Esophagus squamous epithelium (tissue), 5 donors: ENCODE results near the gene MYH14. TPM values are rescaled to one million over a fixed set of nuclear protein-coding genes. Genes with fewer than 3 reads are reported as not detected.

Experiments used
- DNase-seq: peaks from one replicate; lab custom pipeline; 2025; lab: John Stamatoyannopoulos, UW
- H3K27ac ChIP-seq, 4 donors: fragments of 200-600 bp; sonication (generic); one replicate each; pipeline ENCODE4 v1.5.1; 2016 to 2019; ENCODE audit warnings: mild to moderate bottlenecking in 1 of 4
- H3K27me3 ChIP-seq, 4 donors: fragments of 200-600 bp; sonication (generic); 1 replicate in 3 of 4; 2 replicates in 1 of 4; pipeline versions ENCODE4 v1.5.1 to v1.6.0; 2017 to 2021; ENCODE audit warnings: antibody characterized with exemption in 1 of 4
- H3K36me3 ChIP-seq, 3 donors: fragments of 200-600 bp; sonication (generic); one replicate each; pipeline ENCODE4 v1.5.1; 2016 to 2019
- H3K4me1 ChIP-seq, 3 donors: fragments of 200-600 bp; sonication (generic); one replicate each; pipeline ENCODE4 v1.5.1; 2017 to 2019
- H3K4me3 ChIP-seq, 4 donors: fragments of 200-600 bp; sonication (generic); 1 replicate in 3 of 4; 2 replicates in 1 of 4; pipeline ENCODE4 v1.5.1; 2016 to 2019; ENCODE audit warnings: mild to moderate bottlenecking in 2 of 4, moderate library complexity in 1 of 4
- H3K9me3 ChIP-seq, 3 donors: fragments of 200-600 bp; sonication (generic); one replicate each; pipeline ENCODE4 v1.5.1; 2016 to 2019
- POLR2A ChIP-seq, 4 donors: fragments of 450-650 bp; IDR thresholded peaks; one replicate each; pipeline ENCODE4 v1.6.1; 2017; ENCODE audit warnings: antibody characterized with exemption in 4 of 4, mild to moderate bottlenecking in 4 of 4, moderate library complexity in 3 of 4
- WGBS, 2 donors: methylation state at CpG; one replicate each; pipeline ENCODE4 v1.1.5; 2018; 5-methylcytosine and 5-hydroxymethylcytosine counted together
- intact Hi-C: fragments of 100-400 bp; cut with DNase I; formaldehyde crosslinking; loops from one replicate; pipeline ENCODE4 v1.15.0; 2022
- total RNA-seq, 4 donors: library from RNA; depleted of rRNA; stranded (reverse); fragments of >200 nt; gene quantifications; one replicate each; pipeline ENCODE4 v1.1.0, GENCODE V29; 2016
- TF ChIP-seq, protein P1 (sequence below), 6 experiments: fragments of 450-650 bp in 4 of 6; fragments of 200-600 bp in 2 of 6; sonication (generic) in 2 of 6; IDR thresholded peaks; one replicate each; pipeline ENCODE4 v1.5.1; 2016 to 2019; ENCODE audit warnings: antibody characterized with exemption in 6 of 6, mild to moderate bottlenecking in 4 of 6, moderate library complexity in 4 of 6
- donor health status: DM: yes; HTN: yes; CAD: no.

Gene MYH14
- total RNA-seq, 4 donors from 2014 or later: 31.1 to 141 (median 39.0) TPM

DNA sequence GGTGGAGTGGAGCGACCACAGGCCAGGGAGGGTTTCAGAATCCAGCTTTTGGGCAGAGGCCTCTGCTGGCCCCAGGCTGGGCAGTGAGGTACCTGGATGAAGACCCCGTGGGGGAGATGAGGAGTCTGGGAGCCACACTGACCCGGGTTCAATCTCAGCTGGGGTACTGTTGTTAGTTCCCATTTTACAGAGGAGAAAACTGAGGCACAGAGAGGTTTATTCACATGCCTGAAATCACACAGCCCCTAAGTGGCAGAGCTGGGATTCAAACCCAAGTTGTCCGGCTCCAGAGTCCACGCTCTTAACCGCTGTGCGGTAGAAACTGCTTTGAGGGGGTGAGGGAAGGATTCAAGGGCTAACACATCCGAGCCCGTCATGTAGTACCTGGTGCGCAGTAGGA, 45.0 kb downstream of the MYH14 start:
- TF ChIP-seq, protein P1, sequence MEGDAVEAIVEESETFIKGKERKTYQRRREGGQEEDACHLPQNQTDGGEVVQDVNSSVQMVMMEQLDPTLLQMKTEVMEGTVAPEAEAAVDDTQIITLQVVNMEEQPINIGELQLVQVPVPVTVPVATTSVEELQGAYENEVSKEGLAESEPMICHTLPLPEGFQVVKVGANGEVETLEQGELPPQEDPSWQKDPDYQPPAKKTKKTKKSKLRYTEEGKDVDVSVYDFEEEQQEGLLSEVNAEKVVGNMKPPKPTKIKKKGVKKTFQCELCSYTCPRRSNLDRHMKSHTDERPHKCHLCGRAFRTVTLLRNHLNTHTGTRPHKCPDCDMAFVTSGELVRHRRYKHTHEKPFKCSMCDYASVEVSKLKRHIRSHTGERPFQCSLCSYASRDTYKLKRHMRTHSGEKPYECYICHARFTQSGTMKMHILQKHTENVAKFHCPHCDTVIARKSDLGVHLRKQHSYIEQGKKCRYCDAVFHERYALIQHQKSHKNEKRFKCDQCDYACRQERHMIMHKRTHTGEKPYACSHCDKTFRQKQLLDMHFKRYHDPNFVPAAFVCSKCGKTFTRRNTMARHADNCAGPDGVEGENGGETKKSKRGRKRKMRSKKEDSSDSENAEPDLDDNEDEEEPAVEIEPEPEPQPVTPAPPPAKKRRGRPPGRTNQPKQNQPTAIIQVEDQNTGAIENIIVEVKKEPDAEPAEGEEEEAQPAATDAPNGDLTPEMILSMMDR (IDR thresholded peaks at IDR 0.05): no peak
- TF ChIP-seq POLR2A (IDR thresholded peaks at IDR 0.05): no peak
- H3K9me3 ChIP-seq: peaks cover 0 to 14% (median 0%) of the 10 kb centered on the region in 3 donors
- H3K27ac ChIP-seq: no peak overlapping the region
- WGBS, 2 donors: 81 to 83% methylated on average over 9 to 10 of the region's 10 CpGs
- H3K27me3 ChIP-seq: peaks cover 0 to 16% (median 0%) of the 10 kb centered on the region in 4 donors
- intact Hi-C loops: no loop called here
- no peak overlapping the region for H3K4me3 ChIP-seq
- DNase-seq: no peak
- H3K36me3 ChIP-seq: peaks cover 0 to 47% (median 0%) of the 10 kb centered on the region in 3 donors
- no peaks in the 10 kb centered on the region for H3K4me1 ChIP-seq

- H3K27ac ChIP-seq: no peak overlapping the region
- H3K4me1 ChIP-seq: no peaks in the 10 kb centered on the region
- H3K27me3 ChIP-seq: peaks cover 0 to 16% (median 0%) of the 10 kb centered on the region in 4 donors
- H3K36me3 ChIP-seq: peaks cover 0 to 51% (median 0%) of the 10 kb centered on the region in 3 donors
- 87 to 91% methylated on average over 12 to 16 of the region's 19 CpGs for WGBS, 2 donors
- DNase-seq: no peak
- intact Hi-C loops: no loop called here
- peaks cover 0 to 18% (median 0%) of the 10 kb centered on the region in 3 donors for H3K9me3 ChIP-seq
- TF ChIP-seq, protein P1 (IDR thresholded peaks at IDR 0.05): no peak
- no peak for TF ChIP-seq POLR2A (IDR thresholded peaks at IDR 0.05)
- H3K4me3 ChIP-seq: no peak overlapping the region
Observed at GRCh38 chr19:50248826-50249225, 45.4 kb downstream of the MYH14 start.

DNA sequence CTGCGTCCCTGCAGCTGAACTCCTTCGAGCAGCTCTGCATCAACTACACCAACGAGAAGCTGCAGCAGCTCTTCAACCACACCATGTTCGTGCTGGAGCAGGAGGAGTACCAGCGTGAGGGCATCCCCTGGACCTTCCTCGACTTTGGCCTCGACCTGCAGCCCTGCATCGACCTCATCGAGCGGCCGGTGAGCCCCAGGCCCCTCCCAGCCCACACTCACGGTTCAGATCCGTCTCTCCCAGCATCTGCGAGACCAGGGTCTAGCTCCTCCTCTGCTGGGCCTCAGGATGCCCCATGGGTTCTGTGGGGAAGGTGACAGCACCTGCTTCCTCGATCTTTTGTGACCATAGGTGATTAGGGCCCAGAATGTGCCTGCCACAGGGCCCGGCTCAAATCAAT, 46.2 kb downstream of the MYH14 start:
- intact Hi-C loops: no loop called here
- no peak for TF ChIP-seq POLR2A (IDR thresholded peaks at IDR 0.05)
- TF ChIP-seq, protein P1 (IDR thresholded peaks at IDR 0.05): no peak
- peaks cover 0 to 58% (median 0%) of the 10 kb centered on the region in 3 donors for H3K36me3 ChIP-seq
- 65 to 69% methylated on average over 14 to 16 of the region's 16 CpGs for WGBS, 2 donors
- H3K27ac ChIP-seq: no peak overlapping the region
- DNase-seq: no peak
- peaks cover 0 to 16% (median 0%) of the 10 kb centered on the region in 4 donors for H3K27me3 ChIP-seq
- no peaks in the 10 kb centered on the region for H3K4me1 ChIP-seq
- H3K4me3 ChIP-seq: no peak overlapping the region
- peaks cover 0 to 19% (median 0%) of the 10 kb centered on the region in 3 donors for H3K9me3 ChIP-seq

- peaks cover 0 to 19% (median 0%) of the 10 kb centered on the region in 3 donors for H3K9me3 ChIP-seq
- no peak for TF ChIP-seq POLR2A (IDR thresholded peaks at IDR 0.05)
- TF ChIP-seq, protein P1 (IDR thresholded peaks at IDR 0.05): no peak
- H3K4me3 ChIP-seq: no peak overlapping the region
- peaks cover 0 to 64% (median 0%) of the 10 kb centered on the region in 3 donors for H3K36me3 ChIP-seq
- WGBS, 2 donors: 77 to 80% methylated on average over 3 to 5 of the region's 15 CpGs
- DNase-seq: no peak
- intact Hi-C loops: no loop called here
- no peaks in the 10 kb centered on the region for H3K4me1 ChIP-seq
- H3K27me3 ChIP-seq: peaks cover 0 to 23% (median 0%) of the 10 kb centered on the region in 4 donors
- H3K27ac ChIP-seq: no peak overlapping the region
Observed at GRCh38 chr19:50250450-50251136, 47.2 kb downstream of the MYH14 start.

GRCh38 chr19:50252111-50252886, 48.9 kb downstream of the MYH14 start:
- 80 to 90% methylated on average over 11 to 19 of the region's 23 CpGs for WGBS, 2 donors
- H3K27me3 ChIP-seq: peaks cover 0 to 22% (median 0%) of the 10 kb centered on the region in 4 donors
- intact Hi-C loops: no loop called here
- no peaks in the 10 kb centered on the region for H3K4me1 ChIP-seq
- H3K4me3 ChIP-seq: no peak overlapping the region
- H3K36me3 ChIP-seq: peaks cover 0 to 76% (median 0%) of the 10 kb centered on the region in 3 donors
- H3K9me3 ChIP-seq: peaks cover 0 to 19% (median 0%) of the 10 kb centered on the region in 3 donors
- no peak for DNase-seq
- no peak for TF ChIP-seq POLR2A (IDR thresholded peaks at IDR 0.05)
- TF ChIP-seq, protein P1 (IDR thresholded peaks at IDR 0.05): peak; percentile 37 to 65 (median 44)
- no peak overlapping the region for H3K27ac ChIP-seq
